Loucy (cell line): ENCODE measurements around the gene SMIM35.

Source experiments
- EZH2phosphoT487 ChIP-seq: fragments of 200-600 bp; IDR thresholded peaks from 2 replicates; pipeline ENCODE4 v1.6.1; 2018; ENCODE audit warnings: antibody characterized with exemption, mild to moderate bottlenecking, moderate library complexity, borderline replicate concordance
- TF ChIP-seq, protein P1 (sequence below): fragments of 200-600 bp; sonication (generic); conservative IDR thresholded peaks from 2 replicates; pipeline ENCODE4 v1.5.1; 2014; ENCODE audit warnings: mild to moderate bottlenecking, antibody characterized with exemption, low read length

DNA sequence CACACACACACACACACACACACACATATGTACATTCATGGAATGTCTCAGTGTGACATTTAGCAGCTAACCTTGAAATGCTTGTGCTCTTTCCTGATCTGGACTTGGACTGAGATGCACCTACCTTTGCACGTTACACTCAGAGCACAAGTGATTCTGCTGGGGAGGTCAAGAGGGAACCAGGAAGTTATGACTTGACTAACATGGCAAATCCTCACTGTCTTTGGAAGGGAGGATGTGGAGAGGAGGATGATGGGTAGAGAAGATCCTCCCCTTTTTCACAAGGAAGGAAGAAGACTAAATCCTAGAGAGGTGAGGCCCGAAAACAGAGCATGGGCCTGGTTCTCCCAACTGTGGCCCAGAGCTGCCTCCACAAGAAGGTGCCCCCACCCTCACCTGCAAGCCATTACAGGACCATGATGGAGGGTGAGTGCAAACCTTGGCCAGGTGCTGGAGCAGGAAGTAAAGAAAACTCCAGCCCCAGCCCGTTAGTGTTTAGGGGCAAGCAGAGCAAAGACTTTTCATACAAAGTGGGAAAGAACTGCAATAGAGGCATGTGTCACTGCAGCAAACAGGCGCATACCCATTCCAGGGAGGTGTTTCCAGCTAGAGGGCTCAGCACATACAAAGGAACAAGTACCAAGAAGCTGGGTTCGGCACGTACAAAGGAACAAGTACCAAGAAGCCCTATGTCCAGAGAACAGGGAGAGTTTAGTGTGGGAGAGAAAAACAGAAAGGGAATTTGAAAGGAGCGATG lies 39.5 kb upstream of the SMIM35 start:
- TF ChIP-seq, protein P1, sequence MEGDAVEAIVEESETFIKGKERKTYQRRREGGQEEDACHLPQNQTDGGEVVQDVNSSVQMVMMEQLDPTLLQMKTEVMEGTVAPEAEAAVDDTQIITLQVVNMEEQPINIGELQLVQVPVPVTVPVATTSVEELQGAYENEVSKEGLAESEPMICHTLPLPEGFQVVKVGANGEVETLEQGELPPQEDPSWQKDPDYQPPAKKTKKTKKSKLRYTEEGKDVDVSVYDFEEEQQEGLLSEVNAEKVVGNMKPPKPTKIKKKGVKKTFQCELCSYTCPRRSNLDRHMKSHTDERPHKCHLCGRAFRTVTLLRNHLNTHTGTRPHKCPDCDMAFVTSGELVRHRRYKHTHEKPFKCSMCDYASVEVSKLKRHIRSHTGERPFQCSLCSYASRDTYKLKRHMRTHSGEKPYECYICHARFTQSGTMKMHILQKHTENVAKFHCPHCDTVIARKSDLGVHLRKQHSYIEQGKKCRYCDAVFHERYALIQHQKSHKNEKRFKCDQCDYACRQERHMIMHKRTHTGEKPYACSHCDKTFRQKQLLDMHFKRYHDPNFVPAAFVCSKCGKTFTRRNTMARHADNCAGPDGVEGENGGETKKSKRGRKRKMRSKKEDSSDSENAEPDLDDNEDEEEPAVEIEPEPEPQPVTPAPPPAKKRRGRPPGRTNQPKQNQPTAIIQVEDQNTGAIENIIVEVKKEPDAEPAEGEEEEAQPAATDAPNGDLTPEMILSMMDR = no peak
- no peak for TF ChIP-seq EZH2phosphoT487
